ENCODE results near the gene C5orf22.
"Not testable (repeated sequence)": the region's sequence is repeated elsewhere in the genome, so short reads cannot be mapped to it uniquely, and the experiment has no call there.

Gene C5orf22

GRCh38 chr5:31598640-31599611, 66.8 kb downstream of the C5orf22 start:
- in situ Hi-C loops (cut with HindIII; ENCODE audit: low sequenced_read_pairs) = loop anchor here (5.0 kb wide), 1 partner anchor 83 kb away; no protein-coding TSS in a partner anchor

- in situ Hi-C loops (cut with HindIII; ENCODE audit: low sequenced_read_pairs) = not testable (repeated sequence)
Observed at GRCh38 chr5:31602305-31602704, 70.2 kb downstream of the C5orf22 start.

GRCh38 chr5:31604240-31604639, 72.1 kb downstream of the C5orf22 start:
- in situ Hi-C loops (cut with HindIII; ENCODE audit: low sequenced_read_pairs) = no loop called here

GRCh38 chr5:31604644-31605043, 72.5 kb downstream of the C5orf22 start:
- in situ Hi-C loops (cut with HindIII; ENCODE audit: low sequenced_read_pairs) = no loop called here
